ENCODE results near the gene RAB40B.
A peak's percentile ranks its signal among the peaks of the same experiment; 100 is the strongest.
"Not testable (repeated sequence)": the region's sequence is repeated elsewhere in the genome, so short reads cannot be mapped to it uniquely, and the experiment has no call there.

The RAB40B gene, protein sequence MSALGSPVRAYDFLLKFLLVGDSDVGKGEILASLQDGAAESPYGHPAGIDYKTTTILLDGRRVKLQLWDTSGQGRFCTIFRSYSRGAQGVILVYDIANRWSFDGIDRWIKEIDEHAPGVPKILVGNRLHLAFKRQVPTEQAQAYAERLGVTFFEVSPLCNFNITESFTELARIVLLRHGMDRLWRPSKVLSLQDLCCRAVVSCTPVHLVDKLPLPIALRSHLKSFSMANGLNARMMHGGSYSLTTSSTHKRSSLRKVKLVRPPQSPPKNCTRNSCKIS

DNA sequence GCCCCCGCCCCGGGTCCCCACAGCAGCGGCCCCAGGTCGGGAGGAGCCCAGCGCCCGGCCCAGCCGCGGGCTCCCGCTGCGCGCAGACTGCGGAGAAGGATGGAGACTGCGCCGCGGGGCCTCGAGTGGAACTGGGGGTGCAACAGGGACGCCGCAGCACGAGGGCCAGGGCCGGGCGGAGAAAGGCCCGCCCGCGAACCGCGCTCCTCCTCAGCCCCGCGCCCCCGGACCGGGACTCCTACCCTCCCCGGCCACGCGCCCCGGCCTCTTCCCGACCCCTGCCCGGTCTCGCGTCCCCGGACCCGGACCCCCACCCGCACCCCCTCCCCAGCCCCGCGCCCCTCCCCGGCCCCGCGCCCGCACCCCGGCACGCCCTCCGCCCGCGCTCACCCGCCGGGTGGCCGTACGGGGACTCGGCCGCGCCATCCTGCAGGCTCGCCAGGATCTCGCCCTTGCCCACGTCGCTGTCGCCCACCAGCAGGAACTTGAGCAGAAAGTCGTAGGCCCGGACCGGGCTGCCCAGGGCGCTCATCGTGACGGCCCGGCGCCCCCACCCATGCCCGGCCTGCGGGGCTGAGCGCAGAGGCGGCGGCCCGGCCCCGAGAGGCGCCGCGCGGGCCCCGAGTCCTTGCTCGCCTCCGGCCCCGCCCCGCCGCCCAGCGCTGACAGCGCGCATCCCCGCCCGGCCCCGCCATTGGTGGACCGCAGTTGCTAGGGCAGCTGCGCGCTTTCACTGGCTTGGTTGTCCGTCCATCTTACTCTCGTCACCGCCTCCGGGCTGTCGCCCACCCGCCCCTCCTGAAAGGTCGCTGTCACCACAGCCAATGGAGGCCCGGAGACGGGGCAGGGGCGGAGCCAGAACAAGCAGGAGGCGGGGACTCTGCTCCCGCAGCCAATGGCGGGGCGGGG lies at the start of gene RAB40B:
RAB40B (minus strand) TSS at position 634 of the 909 bp plus-strand sequence; CDS start at position 532, 102 bp downstream.
- peak; percentile 98 for DNase-seq (ENCODE audit: low read depth)

DNA sequence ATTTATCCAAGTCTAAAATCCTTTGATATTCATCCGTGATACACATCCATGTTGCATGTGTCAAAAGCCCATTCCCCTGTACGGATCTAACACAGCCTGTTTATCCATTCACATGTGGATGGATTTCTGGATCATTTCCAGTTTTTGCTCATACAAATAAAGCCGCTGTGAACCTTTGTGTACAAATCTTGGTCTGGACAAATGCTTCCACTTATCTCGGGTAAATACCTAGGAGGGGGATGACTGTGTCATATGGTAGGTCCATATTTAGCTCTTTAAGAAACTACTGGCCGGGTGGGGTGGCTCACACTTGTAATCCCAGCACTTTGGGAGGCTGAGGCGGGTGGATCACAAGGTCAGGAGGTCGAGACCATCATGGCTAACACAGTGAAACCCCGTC lies 47.0 kb upstream of the RAB40B start:
- DNase-seq (ENCODE audit: low read depth): no peak

DNA sequence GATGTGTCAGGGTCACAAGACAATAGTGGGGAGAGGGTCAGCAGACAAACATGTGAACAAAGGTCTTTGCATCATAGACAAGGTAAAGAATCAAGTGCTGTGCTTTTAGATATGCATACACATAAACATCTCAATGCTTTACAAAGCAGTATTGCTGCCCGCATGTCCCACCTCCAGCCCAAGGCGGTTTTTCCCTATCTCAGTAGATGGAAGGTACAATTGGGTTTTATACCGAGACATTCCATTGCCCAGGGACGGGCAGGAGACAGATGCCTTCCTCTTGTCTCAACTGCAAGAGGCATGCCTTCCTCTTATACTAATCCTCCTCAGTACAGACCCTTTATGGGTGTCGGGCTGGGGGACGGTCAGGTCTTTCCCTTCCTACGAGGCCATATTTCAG lies 46.2 kb upstream of the RAB40B start:
- not testable (repeated sequence) for DNase-seq (ENCODE audit: low read depth)

DNA sequence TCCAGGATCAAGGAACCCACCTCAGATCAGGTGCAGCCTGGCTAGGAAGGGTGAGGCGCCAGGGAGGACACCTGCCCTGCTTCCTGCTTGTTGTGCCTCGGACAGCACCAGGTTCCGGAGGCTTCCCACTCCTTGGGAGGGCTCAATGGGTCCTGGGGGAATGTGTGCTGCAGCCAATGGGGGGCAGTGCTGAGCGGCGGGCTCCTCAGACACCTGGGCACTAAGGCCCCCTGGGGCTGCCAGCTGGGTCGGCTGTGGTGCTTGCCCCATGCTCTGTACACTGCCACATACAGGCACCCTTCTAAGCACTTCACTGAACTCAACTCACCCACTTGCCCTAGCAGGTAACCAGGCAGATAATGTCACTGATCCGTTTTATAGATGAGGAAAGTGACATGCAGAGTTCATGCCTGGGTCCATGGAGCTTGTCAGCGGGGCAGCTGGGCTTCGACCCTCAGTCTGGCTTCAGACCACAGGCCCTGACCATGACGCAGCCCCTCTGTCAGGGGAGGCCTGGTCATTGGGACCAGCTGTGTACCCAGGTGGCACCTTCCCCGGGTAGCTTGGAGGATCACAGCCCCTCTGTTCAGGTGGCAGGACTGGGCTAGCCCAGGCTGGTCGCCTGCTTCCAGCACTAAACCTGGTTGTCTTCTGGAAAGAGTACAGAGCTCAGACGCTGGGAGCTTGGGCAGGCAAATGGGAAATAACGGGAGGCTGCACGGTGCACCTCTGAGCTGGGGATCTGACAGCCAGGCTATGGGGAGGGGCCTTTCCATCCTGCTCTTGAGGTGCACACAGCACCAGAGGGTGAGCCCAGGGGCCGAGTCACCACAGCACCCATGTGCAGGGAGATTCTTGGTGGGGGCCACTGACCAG lies 45.1 kb upstream of the RAB40B start:
- no peak for DNase-seq (ENCODE audit: low read depth)

DNA sequence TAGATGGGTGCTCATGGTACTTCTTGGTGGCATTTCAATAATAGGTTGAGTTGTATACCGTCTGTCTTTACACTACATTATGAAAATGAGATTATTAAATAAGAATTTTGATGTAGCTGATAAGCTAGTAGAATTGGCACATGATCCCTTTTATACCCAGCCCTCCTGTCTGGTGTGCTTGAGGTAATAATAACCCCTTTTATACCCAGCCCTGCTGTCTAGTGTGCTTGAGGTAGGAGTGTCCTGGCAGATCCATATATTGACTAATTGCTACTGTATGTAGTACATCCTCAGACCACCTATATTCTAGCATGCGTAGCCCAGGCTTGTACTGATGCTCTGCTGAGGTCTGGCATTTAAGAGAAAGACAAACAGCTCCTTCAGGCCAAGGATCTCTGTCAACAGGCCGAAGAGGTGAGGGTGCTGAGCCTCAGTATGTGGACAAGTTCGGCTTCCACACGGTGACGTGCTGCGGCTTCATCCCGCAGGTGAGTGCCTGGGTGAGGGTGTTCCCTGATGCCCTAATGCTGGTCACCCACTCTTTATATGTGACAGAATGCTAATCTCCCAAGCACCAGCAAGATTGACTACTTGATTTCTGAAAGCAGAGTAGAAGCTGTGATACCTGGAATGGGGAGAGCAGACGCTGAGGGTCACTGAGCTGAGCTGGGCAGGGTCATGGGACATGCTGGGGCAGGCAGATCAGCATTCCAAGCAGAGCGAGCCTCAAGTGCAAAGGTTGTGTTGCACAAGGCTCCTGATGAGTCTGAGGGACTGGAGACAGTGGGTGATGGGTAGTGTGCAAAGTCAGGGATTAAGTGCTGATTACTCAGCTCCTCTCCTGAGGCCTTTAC lies 42.6 kb upstream of the RAB40B start:
- no peak for DNase-seq (ENCODE audit: low read depth)

DNA sequence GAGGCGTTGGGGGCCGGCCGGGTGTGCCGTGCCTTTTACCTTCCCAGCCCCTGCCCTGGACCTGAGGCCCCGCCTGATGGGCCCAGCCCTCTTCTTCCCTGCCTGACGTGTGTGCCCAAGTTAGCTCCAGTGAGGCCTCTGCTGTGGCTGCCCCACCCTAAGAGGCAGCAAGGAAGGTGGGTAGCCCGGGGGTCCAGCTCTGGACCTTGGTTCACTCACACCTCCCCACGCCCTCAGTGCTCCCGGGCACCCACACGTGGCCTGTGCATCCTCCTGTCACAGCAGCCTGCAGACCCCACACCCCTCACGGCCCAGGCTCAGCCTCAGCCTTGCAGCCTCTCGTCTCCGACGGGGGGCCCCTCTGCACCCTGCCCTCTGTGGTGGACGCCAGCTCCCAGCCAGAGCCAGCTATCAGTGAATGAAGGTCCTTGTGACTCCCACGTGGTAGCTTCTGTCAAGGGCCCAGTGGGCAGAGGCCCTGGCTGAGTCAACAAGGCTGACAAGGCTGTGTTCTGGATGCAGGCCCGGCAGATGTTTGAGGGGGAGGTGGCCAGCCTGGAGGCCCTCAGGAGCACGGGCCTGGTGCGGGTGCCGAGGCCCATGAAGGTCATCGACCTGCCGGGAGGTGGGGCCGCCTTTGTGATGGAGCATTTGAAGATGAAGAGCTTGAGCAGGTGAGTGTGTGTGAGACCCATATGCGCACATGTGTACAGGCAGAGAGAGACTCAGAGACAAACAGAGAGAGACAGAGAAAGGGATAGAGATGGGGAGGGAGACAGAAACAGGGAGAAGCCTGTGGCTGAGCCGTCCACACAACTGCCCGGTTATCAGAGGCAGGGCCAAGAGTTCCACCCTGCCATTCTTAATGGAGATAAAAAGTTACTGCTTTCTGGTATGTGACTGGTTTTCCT lies 39.7 kb upstream of the RAB40B start:
- DNase-seq (ENCODE audit: low read depth): no peak

DNA sequence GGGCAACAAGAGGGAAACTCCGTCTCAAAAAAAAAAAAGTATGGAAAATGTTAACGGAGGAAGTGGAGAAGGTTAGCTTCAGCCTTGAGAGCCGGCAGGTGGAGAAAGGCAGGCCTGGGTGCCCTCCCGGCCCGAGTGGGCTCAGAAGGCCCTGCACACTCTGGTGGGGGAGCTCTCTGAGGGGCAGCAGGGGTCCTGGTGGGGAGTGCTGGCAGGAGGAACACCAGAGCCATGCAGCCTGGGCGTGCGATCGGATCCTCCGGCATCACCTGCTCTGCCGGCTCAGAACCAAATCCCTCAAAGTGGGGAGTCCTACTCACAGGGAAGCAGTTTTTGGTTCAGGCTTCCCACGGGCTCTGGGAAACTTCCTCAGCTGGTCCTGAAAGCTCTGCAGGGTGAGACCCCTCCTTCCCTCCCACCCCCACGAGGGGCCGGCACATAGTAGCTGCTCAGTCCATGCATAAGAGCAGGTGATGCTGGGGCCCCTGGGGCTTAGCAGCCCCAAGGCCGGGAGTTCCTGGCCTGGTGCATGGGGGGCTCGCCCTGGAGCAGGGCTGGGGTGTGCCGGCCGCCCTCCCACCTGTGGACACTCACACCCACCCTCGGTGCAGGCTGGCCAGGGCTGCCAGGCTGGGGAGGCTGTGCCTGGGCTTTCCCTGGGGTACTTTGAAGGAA lies 38.1 kb upstream of the RAB40B start:
- no peak for DNase-seq (ENCODE audit: low read depth)

DNA sequence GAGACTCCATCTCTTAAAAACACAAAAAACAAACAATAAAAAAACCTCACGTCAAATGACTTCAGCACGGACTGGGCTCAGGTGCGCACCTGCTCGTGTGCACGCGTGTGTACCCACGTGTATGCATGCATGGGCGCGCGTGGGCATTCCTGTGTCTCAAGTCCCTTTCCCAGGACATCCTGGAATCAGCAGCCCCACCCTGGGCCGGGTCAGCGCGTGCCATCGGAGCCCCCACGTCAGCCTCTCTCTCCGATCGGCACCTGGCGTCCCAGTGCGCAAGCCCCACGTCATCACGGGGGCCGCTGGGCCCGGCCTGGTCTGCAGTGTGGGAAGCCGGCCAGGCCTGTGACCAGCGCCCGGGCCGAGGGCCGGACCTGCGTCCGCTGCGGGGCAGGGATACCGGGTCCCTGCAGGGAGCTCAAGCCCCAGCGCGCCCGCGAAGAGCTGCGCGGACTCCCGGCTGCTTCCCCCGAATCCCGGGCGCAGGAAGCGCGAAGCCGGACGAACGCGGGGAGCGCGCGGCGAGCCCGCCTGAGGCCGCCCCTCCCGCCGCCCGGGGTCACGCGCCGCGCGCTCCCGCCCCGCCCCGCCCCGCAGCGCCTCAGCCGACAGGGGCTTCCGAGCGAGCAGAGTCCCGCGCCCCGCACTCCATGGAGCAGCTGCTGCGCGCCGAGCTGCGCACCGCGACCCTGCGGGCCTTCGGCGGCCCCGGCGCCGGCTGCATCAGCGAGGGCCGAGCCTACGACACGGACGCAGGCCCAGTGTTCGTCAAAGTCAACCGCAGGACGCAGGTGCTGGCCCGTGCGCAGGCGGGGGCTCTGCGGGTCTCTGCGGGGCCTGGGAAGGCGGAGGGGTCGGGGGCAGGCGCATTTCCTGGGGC lies 36.7 kb upstream of the RAB40B start, which contains the start of gene FN3K:
FN3K (plus strand) TSS at position 629 of the 880 bp plus-strand sequence; CDS start at position 651, 22 bp downstream.
- DNase-seq (ENCODE audit: low read depth): peak; percentile 22

DNA sequence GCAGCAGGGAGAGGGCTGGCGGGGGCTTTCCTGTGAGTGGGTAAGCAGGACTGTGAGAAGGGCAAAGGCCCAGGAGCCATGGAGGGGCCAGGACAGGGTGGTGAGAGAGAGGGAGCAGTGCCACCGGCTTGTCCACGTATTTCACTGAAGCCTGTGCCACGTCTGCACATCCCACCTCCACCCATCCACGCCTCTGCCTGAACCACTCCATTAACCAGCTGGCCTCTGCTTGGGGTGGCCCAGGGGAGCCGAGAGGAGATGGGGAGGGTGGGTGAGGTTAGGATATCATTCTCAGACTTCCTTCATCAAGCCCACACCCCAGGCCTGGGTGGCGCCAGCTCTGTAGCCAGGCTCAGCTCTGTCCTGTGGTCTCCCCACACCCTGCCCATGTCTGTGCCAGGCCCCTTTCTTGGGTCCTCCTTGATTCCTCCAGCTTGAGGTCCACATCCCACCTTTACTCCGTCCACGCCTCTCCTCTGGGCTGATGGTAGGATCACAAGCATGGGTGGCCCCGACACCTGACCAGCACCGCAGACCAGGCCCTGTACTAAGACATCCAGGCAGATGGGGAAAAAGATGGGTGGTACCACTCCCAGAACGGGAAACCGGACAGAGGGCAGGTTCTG lies 33.7 kb upstream of the RAB40B start:
- DNase-seq (ENCODE audit: low read depth): no peak

DNA sequence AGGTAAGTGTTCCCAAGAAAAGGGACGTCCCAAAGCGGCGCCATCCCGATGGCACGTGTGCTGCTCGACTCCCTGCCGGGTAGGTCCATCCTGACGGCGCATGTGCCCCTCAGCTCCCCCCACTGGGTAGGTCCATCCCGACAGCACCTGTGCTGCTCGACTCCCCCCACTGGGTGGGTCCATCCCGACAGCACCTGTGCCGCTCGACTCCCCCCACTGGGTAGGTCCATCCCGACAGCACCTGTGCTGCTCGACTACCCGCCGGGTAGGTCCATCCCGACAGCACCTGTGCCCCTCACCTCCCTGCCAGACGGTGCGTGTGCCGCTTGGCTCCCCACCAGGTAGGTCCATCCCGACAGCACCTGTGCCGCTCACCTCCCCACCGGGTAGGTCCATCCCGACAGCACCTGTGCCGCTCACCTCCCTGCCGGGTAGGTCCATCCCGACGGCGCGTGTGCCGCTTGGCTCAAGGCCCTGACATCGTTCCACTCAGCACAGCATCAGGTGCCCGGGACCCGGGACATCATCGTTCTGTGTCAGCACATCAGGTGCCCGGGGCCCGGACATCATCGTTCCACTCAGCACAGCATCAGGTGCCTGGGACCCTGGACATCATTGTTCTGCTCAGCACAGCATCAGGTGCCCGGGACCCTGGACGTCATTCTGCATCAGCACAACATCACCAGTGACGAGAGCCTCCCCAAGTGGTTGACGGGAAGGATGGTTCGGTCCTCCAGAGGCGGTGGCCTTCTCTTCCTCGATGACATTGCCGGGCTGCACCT lies 31.2 kb upstream of the RAB40B start:
- no peak for DNase-seq (ENCODE audit: low read depth)

DNA sequence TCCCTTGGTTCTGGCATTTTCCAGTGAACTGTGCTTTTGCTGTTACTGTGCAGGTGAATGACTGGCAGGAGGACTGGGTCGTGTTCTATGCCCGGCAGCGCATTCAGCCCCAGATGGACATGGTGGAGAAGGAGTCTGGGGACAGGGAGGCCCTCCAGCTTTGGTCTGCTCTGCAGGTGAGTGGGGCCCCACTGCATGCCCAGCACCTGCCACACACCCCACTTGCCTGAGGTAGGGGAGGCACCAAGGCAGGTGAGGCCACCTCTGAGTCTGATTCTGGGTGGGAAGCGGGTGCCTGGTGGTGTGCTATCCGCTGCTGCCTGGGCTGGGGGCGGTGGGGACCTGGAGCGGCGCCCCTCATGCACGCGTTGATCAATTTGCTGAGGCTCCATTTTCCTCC lies 27.9 kb upstream of the RAB40B start:
- no peak for DNase-seq (ENCODE audit: low read depth)

DNA sequence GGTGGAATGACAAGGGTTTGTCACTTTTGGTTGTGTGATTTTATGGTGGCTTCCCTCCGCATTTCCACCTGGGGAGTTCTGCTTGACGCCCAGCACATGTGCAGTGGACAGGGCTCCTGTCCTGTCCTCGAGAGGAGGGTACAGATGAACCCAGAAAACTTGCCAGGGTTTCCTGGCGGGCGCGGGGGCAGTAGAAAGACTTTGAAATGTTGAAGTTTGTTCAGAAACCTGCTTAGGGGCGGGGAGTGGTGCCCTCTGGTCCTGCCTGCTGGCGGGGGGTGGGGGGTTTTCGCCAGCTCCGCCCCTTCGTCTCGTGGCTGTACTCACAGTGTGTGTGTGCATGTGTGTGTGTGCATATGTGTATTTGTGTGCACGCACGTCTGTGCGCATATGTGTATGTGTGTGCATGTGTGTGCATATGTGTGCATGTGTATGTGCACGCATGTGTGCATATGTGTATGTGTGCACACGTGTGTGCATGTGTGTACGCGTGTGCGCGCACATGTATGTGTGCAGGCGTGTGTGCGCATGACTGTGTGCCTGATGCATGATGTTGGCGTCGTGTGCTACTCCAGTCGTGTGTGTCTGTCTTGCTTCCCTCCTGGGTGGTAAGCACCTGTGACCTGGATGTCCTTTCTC lies 24.8 kb upstream of the RAB40B start:
- no peak for DNase-seq (ENCODE audit: low read depth)

DNA sequence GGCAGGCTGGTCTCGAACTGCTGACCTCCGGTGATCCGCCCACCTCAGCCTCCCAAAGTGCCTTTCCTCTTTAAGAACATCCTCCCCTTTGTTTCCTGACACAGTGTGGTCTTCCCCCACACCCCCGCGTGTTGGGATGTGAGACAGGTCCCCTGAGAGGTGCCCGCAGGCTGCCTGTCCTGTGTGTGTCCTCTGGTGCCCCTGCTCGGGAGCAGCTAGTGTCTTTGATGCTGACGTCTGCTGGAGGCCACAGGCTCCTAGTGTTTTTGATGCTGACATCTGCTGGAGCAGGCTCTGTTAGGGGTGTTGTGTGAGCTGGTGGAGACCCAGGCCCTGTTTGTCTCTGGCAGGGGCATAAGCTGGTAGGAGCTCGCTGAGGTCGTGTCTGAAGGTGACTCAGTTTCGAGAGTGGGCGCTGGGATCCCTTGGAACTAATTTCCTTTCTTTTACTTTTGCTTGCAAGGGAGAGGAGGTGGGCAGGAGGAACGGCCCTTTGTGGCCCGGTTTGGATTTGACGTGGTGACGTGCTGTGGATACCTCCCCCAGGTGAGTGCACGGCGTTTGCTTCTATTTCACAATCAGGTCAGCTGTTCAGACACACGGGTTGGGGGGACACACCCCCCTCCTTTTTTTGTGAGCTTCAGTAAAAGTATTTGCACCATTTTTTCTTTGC lies 24.0 kb upstream of the RAB40B start:
- DNase-seq (ENCODE audit: low read depth): no peak

DNA sequence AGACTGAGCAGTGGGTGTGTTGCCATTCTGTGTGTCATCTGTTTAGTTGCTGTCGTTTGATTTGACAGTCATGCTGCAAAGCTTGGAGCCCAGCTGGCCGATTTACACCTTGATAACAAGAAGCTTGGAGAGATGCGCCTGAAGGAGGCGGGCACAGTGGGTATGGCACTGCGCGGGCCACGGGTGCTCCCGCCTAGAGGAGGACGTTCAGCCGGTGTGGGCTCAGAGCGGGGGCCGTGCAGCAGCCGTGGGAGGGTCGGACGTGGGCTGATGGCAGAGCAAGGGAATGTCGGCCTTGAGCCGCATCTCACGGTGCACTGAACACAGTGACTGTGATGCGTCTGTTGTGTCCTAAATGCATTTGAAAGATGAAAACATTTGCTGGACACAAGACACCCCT lies 21.7 kb upstream of the RAB40B start:
- no peak for DNase-seq (ENCODE audit: low read depth)

DNA sequence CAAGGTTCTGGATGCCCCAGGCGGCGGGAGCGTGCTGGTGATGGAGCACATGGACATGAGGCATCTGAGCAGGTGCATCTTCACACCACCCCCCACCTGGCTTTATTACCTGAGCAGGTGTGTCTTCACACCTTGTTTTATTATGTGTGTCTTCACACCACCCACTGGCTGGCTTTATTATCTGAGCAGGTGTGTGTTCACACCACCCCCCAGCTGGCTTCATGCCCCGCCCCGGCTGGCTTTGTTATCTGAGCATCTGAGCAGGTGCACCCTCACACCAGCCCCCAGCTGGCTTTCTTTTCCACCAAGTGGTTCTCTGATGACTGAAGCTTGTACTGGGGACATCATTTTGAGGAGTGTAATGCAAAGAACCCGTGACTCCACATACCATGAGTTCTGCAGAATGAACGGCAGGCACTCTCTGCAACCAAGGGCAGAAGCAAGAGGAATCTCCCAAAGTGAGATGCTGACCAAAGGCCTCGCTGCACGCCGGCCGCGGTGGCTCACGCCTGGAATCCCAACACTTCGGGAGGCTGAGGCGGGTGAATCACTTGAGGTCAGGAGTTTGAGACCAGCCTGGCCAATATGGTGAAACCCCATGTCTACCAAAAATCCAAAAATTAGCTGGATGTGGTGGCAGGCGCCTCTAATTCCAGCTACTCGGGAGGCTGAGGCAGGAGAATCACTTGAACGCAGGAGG lies 20.6 kb upstream of the RAB40B start:
- DNase-seq (ENCODE audit: low read depth): no peak
